Stomach (tissue), 4 donors: ENCODE results near the gene CADM3.

Source experiments
- CTCF ChIP-seq, 7 experiments: fragments of 450-650 bp in 4 of 7; fragments of 200-600 bp in 3 of 7; sonication (generic) in 3 of 7; IDR thresholded peaks; one replicate each; pipeline ENCODE4 v1.5.1; 2016 to 2019; ENCODE audit warnings: antibody characterized with exemption in 7 of 7, control low read depth in 2 of 7, mild to moderate bottlenecking in 1 of 7
- EP300 ChIP-seq: sonication (generic); formaldehyde crosslinking; IDR thresholded peaks from one replicate; pipeline ENCODE4 v1.6.1; 2017; ENCODE audit warnings: antibody characterized with exemption

DNA sequence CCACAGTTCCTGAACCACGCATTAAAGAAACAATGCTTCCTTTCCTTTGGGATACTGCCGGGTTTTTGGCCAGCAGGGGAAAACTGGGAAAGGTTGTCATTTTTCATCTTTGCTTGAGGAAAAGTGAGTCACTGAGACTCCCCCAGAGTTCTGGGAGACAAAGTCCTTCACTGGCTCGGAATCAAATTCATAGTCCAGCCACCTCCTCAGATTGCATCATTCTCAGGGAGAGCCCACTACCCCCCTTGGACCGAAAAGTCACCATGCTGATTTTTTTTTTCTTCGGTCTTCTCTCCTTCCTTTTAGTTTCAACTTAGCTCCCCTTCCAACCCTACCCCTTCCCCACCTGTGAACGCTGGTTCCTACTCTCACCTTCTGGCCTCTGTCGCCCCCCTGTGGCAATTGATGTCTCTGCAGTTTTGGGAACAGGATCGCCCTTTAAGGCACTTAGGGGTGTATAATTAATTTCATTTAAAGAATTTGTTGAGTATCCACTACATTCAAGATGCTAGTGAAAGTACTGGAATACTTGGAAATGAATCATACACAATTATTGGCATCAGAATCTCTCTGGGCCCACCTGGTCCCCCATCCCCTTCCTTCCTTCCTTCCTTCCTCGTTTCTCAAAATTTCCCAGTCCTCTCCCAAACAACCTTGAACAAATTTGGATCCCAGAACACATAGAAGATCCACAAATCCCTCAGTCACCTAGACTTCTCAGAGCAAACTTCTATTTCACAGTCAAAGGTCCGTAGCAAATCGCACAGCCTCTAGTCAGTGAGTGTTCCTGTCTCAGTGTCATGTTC lies 40.1 kb downstream of the CADM3 start:
- TF ChIP-seq EP300 (no peak), CTCF (IDR thresholded peaks at IDR 0.05) (peak in 5 of 7 experiments; percentile 44 to 71 (median 58))
